Iris pigment epithelial cell (primary cell): ENCODE results near the gene ALDH1L1.
"Not testable (repeated sequence)": the region's sequence is repeated elsewhere in the genome, so short reads cannot be mapped to it uniquely, and the experiment has no call there.

Experiments
- DNase-seq: peaks from one replicate; pipeline ENCODE4 v3.0.0-alpha.2; 2011; ENCODE audit warnings: low read depth

The ALDH1L1 gene

GRCh38 chr3:126106336-126107202 lies 73.8 kb downstream of the ALDH1L1 start:
- DNase-seq, result no peak

GRCh38 chr3:126105691-126106187 lies 74.6 kb downstream of the ALDH1L1 start:
- DNase-seq, result no peak

- DNase-seq, result no peak
These were observed 75.4 kb downstream of the ALDH1L1 start for GRCh38 chr3:126104742-126105605.

- no peak for DNase-seq
These were observed 76.3 kb downstream of the ALDH1L1 start for GRCh38 chr3:126104028-126104635.

GRCh38 chr3:126103121-126104027 lies 77.0 kb downstream of the ALDH1L1 start:
- DNase-seq, result no peak

GRCh38 chr3:126102530-126102951 lies 77.8 kb downstream of the ALDH1L1 start:
- no peak for DNase-seq

- DNase-seq, result no peak
These were observed 78.4 kb downstream of the ALDH1L1 start for GRCh38 chr3:126102011-126102410.

- DNase-seq, result no peak
These were observed 78.8 kb downstream of the ALDH1L1 start for GRCh38 chr3:126101521-126101982.

GRCh38 chr3:126100634-126101301 lies 79.6 kb downstream of the ALDH1L1 start:
- DNase-seq, result peak; percentile 85

GRCh38 chr3:126100269-126100633 lies 80.1 kb downstream of the ALDH1L1 start:
- no peak for DNase-seq

GRCh38 chr3:126098391-126098858 lies 82.0 kb downstream of the ALDH1L1 start:
- DNase-seq, result peak; percentile 34

- DNase-seq, result no peak
These were observed 82.6 kb downstream of the ALDH1L1 start for GRCh38 chr3:126097801-126098200.

GRCh38 chr3:126096274-126096673 lies 84.1 kb downstream of the ALDH1L1 start:
- not testable (repeated sequence) for DNase-seq

GRCh38 chr3:126092128-126092527 lies 88.3 kb downstream of the ALDH1L1 start:
- DNase-seq, result not testable (repeated sequence)

- no peak for DNase-seq
These were observed 92.7 kb downstream of the ALDH1L1 start for GRCh38 chr3:126087552-126088175.

GRCh38 chr3:126085841-126086240 lies 94.5 kb downstream of the ALDH1L1 start:
- no peak for DNase-seq

- DNase-seq, result no peak
These were observed 95.1 kb downstream of the ALDH1L1 start for GRCh38 chr3:126085276-126085675.

GRCh38 chr3:126084768-126085180 lies 95.6 kb downstream of the ALDH1L1 start:
- DNase-seq, result no peak

GRCh38 chr3:126083913-126084767 lies 96.2 kb downstream of the ALDH1L1 start, which contains the start of gene SLC41A3:
Gene SLC41A3 (minus strand): TSS chr3:126084124. CDS start chr3:126068219, 15,905 bp downstream.
- peak; percentile 75 for DNase-seq
